ENCODE data around the gene EVI5L.

EVI5L gene

GRCh38 chr19:7911508-7912143 lies 81.6 kb downstream of the EVI5L start:
- DNase-seq (ENCODE audit: low read depth in 2 of 2) = no peak

- DNase-seq (ENCODE audit: low read depth in 2 of 2) = no peak
Observed at GRCh38 chr19:7912144-7912696, 82.2 kb downstream of the EVI5L start.

- DNase-seq (ENCODE audit: low read depth in 2 of 2) = no peak
Observed at GRCh38 chr19:7912697-7913564, 82.9 kb downstream of the EVI5L start.

- no peak for DNase-seq (ENCODE audit: low read depth in 2 of 2)
Observed at GRCh38 chr19:7913652-7914051, 83.6 kb downstream of the EVI5L start.

GRCh38 chr19:7914099-7914498 lies 84.1 kb downstream of the EVI5L start:
- no peak for DNase-seq (ENCODE audit: low read depth in 2 of 2)
